NCI-H446 treated with DMSO at 0.1 percent for 48 hours (cell line): Measurements from ENCODE around the gene BEX4.

Source experiments
- DNase-seq: peaks from one replicate; lab custom pipeline; 2025; lab: John Stamatoyannopoulos, UW

BEX4 gene

DNA sequence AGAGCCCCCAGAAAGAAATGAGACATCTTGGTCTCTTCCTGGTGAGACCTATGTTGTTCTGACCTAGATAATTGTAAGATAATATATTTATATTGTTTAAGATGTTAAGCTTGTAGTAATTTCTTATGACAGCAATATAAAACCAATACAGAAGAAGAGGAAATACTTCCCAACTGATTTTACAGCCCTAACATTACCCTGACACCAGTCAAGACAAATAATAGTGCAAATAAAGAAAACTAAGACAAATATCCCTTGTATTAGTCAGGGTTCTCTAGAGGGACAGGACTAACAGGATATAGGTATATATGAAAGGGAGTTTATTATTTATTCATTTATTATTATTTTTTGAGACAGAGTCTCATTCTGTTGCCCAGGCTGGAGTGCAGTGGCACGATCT, 21.4 kb downstream of the BEX4 start:
- DNase-seq = no peak

DNA sequence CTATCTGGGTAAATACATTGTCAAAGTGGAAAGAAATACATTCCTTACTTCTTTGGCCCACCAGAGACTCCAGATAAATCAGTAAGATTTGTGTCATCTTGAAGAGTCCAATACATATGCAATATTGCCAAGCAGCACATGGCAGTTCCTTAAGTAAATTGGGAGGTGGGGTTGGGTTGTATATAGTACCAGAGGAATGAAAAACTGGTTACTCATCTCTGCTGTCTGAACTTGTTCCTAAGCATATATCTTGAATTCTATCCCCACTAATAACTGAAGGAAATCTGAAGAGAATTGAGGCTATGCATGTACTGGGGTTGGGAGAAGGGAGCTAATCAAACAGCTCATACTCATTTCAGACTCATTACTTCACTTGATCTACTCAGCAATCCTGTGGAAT, 25.2 kb downstream of the BEX4 start:
- DNase-seq = no peak

DNA sequence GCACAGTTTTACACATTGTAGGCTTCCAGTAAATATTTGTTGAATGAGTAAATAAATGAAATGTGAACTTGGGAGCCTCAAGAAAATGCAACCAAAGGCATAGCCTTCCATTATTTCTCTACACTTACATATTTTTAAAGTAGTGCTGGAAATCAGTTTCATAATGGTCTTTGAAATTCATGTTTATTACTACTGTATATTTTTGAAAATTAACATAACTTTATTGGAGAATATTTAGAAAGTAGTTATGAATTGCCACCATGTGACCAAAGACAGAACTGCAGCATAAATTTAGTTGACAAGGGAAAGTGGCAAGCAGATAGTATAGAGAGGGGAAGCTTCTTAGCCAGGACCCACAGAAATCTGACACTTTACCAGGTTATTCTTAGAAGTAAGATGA, 33.6 kb downstream of the BEX4 start:
- DNase-seq = no peak

- DNase-seq = no peak
Observed at GRCh38 chrX:103249805-103250204, 34.9 kb downstream of the BEX4 start.

DNA sequence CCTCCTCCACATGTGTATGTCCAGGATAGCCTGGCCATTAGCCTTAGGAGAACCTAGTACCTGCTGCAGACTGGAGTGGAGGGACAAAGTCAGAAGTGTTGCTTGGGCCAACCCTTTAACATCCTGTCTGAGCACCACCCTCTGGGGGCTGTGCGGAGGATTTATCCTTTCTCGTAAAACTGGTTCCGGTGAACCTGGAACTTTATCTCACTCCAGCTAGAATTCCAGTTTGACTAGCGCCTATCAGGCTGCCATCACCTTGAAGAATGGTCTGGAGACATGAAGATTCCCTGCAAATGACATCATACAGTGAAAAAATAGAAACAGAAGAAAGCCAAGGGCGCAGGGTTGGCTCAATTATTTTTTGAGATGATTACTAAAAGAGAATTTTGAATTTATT, 36.1 kb downstream of the BEX4 start:
- DNase-seq = no peak

GRCh38 chrX:103253608-103254007, 38.7 kb downstream of the BEX4 start:
- no peak for DNase-seq

- peak; percentile 0 for DNase-seq
Observed at GRCh38 chrX:103254171-103254824, 39.4 kb downstream of the BEX4 start.

DNA sequence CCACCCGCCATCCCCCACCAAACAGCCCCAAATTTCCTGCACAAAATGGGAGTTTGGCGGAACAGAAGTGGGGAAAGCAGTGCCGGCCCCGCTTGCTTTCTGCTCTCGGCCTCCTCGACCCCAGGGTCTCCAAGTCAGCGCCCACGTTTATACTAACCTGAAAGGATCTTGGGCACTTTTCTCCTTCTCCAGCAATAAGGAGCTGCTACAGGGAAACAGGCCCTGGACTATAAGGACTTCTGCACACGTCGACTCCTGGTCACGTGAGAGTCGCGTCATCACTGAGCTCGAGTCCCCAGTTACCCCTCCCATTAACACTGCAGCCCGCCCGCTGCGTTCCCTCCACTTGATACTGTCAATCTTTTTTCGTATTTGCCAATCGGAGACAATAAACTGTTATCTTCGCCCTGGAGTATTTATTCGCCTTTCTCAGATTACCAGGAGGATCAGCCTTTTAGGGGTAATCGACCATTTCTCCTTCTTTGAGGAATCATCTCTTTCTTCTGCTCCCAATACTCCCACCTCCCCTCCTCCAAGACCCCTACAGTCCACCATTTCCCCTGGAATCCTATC, 40.1 kb downstream of the BEX4 start, which contains the start of gene TCEAL8:
Gene TCEAL8 (minus strand): TSS at position 235 of the 573 bp plus-strand sequence. CDS start 1,176 bp downstream, outside the sequence.
- peak; percentile 59 for DNase-seq

GRCh38 chrX:103256651-103257050, 41.7 kb downstream of the BEX4 start:
- no peak for DNase-seq

DNA sequence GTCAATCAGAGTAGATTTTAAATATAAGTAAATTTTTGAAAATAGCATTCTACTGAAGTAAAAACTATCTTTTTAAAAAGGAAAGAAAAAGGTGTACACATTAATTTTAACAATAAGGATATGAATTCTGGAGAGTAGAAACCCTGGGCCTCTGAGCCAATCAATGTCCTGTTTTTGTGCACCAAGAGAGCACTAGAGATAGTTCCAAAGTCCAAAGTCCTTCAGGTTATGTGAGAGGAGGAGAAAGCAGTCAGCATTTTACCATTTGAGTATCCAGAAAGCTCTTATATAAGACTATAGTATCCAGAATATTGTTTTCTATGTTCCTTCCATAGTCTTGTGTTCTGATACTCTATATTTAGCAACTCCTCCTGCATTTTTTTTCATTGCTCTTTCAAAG, 43.4 kb downstream of the BEX4 start:
- DNase-seq = no peak
